ENCODE measurements around the gene FGF22. TPM values are rescaled to one million over a fixed set of nuclear protein-coding genes. Genes with fewer than 3 reads are reported as not detected.

Gene FGF22
- total and polyA plus RNA-seq, 2 of the 13 experiments (the other 11 are each of a cell fraction or from before 2014, with no cell fraction given), result 0.24 TPM; not detected in 1

- TF ChIP-seq MIER2 (CRISPR knock-in tag; IDR thresholded peaks at IDR 0.05) (no peak), ZBTB20 (CRISPR knock-in tag; IDR thresholded peaks at IDR 0.05; ENCODE audit: borderline replicate concordance, low read depth) (no peak), FOXM1 (CRISPR knock-in tag; IDR thresholded peaks at IDR 0.05) (no peak), TCF7 (IDR thresholded peaks at IDR 0.05; ENCODE audit: low read depth) (no peak), MLXIP (CRISPR knock-in tag; IDR thresholded peaks at IDR 0.05; ENCODE audit: borderline replicate concordance) (no peak), ZEB1 (IDR thresholded peaks at IDR 0.05; ENCODE audit: insufficient replicate concordance, low read depth) (no peak), ZNF691 (CRISPR knock-in tag; IDR thresholded peaks at IDR 0.05; ENCODE audit: borderline replicate concordance, low read depth) (peak; percentile 18; the same call in 1 of the 2 replicates), FOXC1 (CRISPR knock-in tag; IDR thresholded peaks at IDR 0.05; ENCODE audit: borderline replicate concordance) (0 out of 2 replicates have a peak, but pooled peaks have one; percentile 24), SP5 (CRISPR knock-in tag; IDR thresholded peaks at IDR 0.05; ENCODE audit: borderline replicate concordance, low read depth) (no peak), ZNF337 (CRISPR knock-in tag; IDR thresholded peaks at IDR 0.05; ENCODE audit: borderline replicate concordance, low read depth) (no peak), NFYC (CRISPR knock-in tag; IDR thresholded peaks at IDR 0.05) (no peak; the same call in 1 of the 2 replicates), SMC3 (IDR thresholded peaks at IDR 0.05; ENCODE audit: low read length) (no peak), GMEB2 (CRISPR knock-in tag; IDR thresholded peaks at IDR 0.05; ENCODE audit: low read depth) (no peak), PHB2 (IDR thresholded peaks at IDR 0.05; ENCODE audit: partially characterized antibody) (no peak), HOXA7 (CRISPR knock-in tag; IDR thresholded peaks at IDR 0.05) (no peak), BRD4 (CRISPR knock-in tag; IDR thresholded peaks at IDR 0.05) (no peak), GABPA (IDR thresholded peaks at IDR 0.05; ENCODE audit: low read depth, low read length) (no peak), GABPA (CRISPR knock-in tag; IDR thresholded peaks at IDR 0.05; ENCODE audit: low read depth) (no peak), TMF1 (CRISPR knock-in tag; IDR thresholded peaks at IDR 0.05; ENCODE audit: low read depth) (no peak), ZGPAT (CRISPR knock-in tag; IDR thresholded peaks at IDR 0.05) (0 out of 2 replicates have a peak, but pooled peaks have one; percentile 9), NR2C2 (CRISPR knock-in tag; IDR thresholded peaks at IDR 0.05; ENCODE audit: borderline replicate concordance) (no peak), BATF2 (CRISPR knock-in tag; IDR thresholded peaks at IDR 0.05) (no peak), MYPOP (CRISPR knock-in tag; IDR thresholded peaks at IDR 0.05) (no peak; the same call in 1 of the 2 replicates)
Observed at GRCh38 chr19:663682-664117, 24.0 kb downstream of the FGF22 start (continued).
